A549 (cell line): Measurements from ENCODE around the gene CDHR5. TPM values are rescaled to one million over a fixed set of nuclear protein-coding genes. Genes with fewer than 3 reads are reported as not detected.

ENCODE experiments used
- ATAC-seq, 2 experiments: fragments of 200-7000 bp in 1 of 2; fragments of >200 bp in 1 of 2; cut with Nextera tagmentation in 1 of 2; cut with Tn5 transposase in 1 of 2; 3 replicates each; pipeline versions ENCODE4 v1.8.0 to v1.9.1; 2018 to 2020; ENCODE audit warnings: mild to moderate bottlenecking in 1 of 2, moderate library complexity in 1 of 2
- CTCF ChIA-PET: fragments of 300-600 bp; sonication (Branson Sonifier 250); formaldehyde crosslinking; extraction: SDS; loops from one replicate; lab custom pipeline; 2021; ENCODE audit warnings: antibody characterized with exemption, inconsistent platforms; lab: Yijun Ruan, JAX
- POLR2A ChIA-PET: fragments of 350-600 bp; formaldehyde crosslinking; extraction: SDS; loops from one replicate; lab custom pipeline; 2021; ENCODE audit warnings: antibody characterized with exemption, inconsistent platforms; lab: Yijun Ruan, JAX
- DNase-seq, 2 experiments: peaks; one replicate each; pipeline versions ENCODE4 v3.0.0 to v3.0.0-alpha.2; 2011 to 2016; ENCODE audit warnings: low read depth in 1 of 2, low spot score in 1 of 2
- FAIRE-seq: peaks from 2 replicates; lab custom pipeline; 2011; peaks lifted over from hg19 to GRCh38; lab: Jason Lieb, UNC
- H3K27ac ChIP-seq, 2 experiments: fragments of >200 bp; sonication (Bioruptor Twin); formaldehyde crosslinking; 3 replicates each; pipeline ENCODE4 v1.5.1; 2016 to 2017
- H3K4me1 ChIP-seq: fragments of >200 bp; sonication (Bioruptor Twin); formaldehyde crosslinking; 3 replicates; pipeline ENCODE4 v1.6.1; 2016
- H3K4me2 ChIP-seq: fragments of >200 bp; sonication (Bioruptor Twin); formaldehyde crosslinking; 3 replicates; pipeline ENCODE4 v1.6.1; 2016
- H3K4me3 ChIP-seq: fragments of >200 bp; sonication (Bioruptor Twin); formaldehyde crosslinking; 3 replicates; pipeline ENCODE4 v1.5.1; 2016
- H3K9me3 ChIP-seq: fragments of >200 bp; sonication (Bioruptor Twin); formaldehyde crosslinking; 3 replicates; pipeline ENCODE4 v1.6.1; 2016
- HOXB13 ChIP-seq: fragments of 250-450 bp; sonication (Bioruptor Pico); IDR thresholded peaks from 2 replicates; pipeline ENCODE4 v1.5.0; 2020; ENCODE audit warnings: low read depth, mild to moderate bottlenecking, moderate library complexity
- MYC ChIP-seq: IDR thresholded peaks from 2 replicates; pipeline ENCODE4 v1.6.1; 2012; ENCODE audit warnings: mild to moderate bottlenecking, inconsistent platforms, low read length, improper control_type of control experiment, borderline replicate concordance
- NPAS2 ChIP-seq: fragments of 250-450 bp; sonication (Bioruptor Pico); IDR thresholded peaks from 2 replicates; pipeline ENCODE4 v1.8.0; 2022; ENCODE audit warnings: mild to moderate bottlenecking, moderate library complexity, borderline replicate concordance
- POLR2A ChIP-seq: IDR thresholded peaks from 2 replicates; pipeline ENCODE4 v1.6.1; 2012; ENCODE audit warnings: mild to moderate bottlenecking, low read length
- RAD21 ChIP-seq, 2 experiments: fragments of >200 bp in 1 of 2; sonication (Bioruptor Twin) in 1 of 2; formaldehyde crosslinking in 1 of 2; IDR thresholded peaks in 1 of 2; conservative IDR thresholded peaks in 1 of 2; 2 replicates in 1 of 2; 3 replicates in 1 of 2; pipeline ENCODE4 v1.6.1; 2012 to 2018; ENCODE audit warnings: inconsistent platforms in 1 of 2
- RCOR1 ChIP-seq: fragments of 150-350 bp; IDR thresholded peaks from 2 replicates; pipeline ENCODE4 v1.6.1; 2014; ENCODE audit warnings: antibody characterized with exemption, low read length, low read depth
- REST ChIP-seq: fragments of 200-600 bp; sonication (generic); IDR thresholded peaks from 2 replicates; pipeline ENCODE4 v1.6.1; 2016; ENCODE audit warnings: antibody characterized with exemption, mild to moderate bottlenecking, moderate library complexity
- TFCP2L1 ChIP-seq: fragments of 250-450 bp; sonication (Bioruptor Pico); IDR thresholded peaks from 2 replicates; pipeline ENCODE4 v1.5.0; 2021; ENCODE audit warnings: mild to moderate bottlenecking
- WGBS: methylation state at CpG from one replicate; pipeline ENCODE4 v1.1.6; 2017; ENCODE audit errors: missing lambda C conversion rate; 5-methylcytosine and 5-hydroxymethylcytosine counted together
- polyA plus RNA-seq, 4 experiments: library from polyadenylated mRNA; depleted of rRNA in 3 of 4; stranded (reverse); fragments of >200 nt; fragmentation: RNase III in 1 of 4; extraction: RNeasy Plus Mini Kit Qiagen cat#74134 plus additional on column Dnase treatment in 1 of 4; gene quantifications; 2 replicates in 3 of 4; 3 replicates in 1 of 4; pipeline ENCODE4 v1.2.3, GENCODE V29; 2011 to 2017
- small RNA-seq, 6 experiments: library from RNA; depleted of rRNA; stranded (forward); fragments of <200 nt; gene quantifications; one replicate each; pipeline ENCODE3, GENCODE V24; 2012

CDHR5 gene
- polyA plus RNA-seq, 2 of the 4 experiments (the other 2 are of a cell fraction), result 0.08 to 0.12 TPM

- Histone ChIP-seq H3K27ac (peak overlapping the region; percentile 95 to 97), H3K9me3 (no peaks in the 10 kb centered on the region), H3K4me1 (peaks cover 14% of the 10 kb centered on the region), H3K4me2 (peak overlapping the region; percentile 98), H3K4me3 (peak overlapping the region; percentile 91)
- ATAC-seq, result peak; percentile 14 to 20; a peak in 5 of 6 replicates
- CTCF ChIA-PET, result interaction anchor here (0.6 to 8.3 kb wide), 3 partner anchors 12 to 191 kb away, joined by 3 to 66 read pairs (median 6); no protein-coding TSS in a partner anchor
- 86% methylated on average over 11 of the region's 41 CpGs for WGBS
- no peak for DNase-seq
- no peak for TF ChIP-seq NPAS2
- TF ChIP-seq REST, result no peak
- no peak for TF ChIP-seq RAD21 (conservative IDR thresholded peaks at IDR 0.05 in 1 of 2, IDR thresholded peaks at IDR 0.05 in 1 of 2)
- TF ChIP-seq TFCP2L1 (CRISPR knock-in tag), result no peak
- POLR2A ChIA-PET, result interaction anchor here (1.6 to 2.0 kb wide), 2 partner anchors 8 to 13 kb away, joined by 4 to 7 read pairs; partner anchors contain the start of gene PHRF1
- FAIRE-seq, result no peak
Observed at GRCh38 chr11:567629-568292, 57.0 kb downstream of the CDHR5 start.

- CTCF ChIA-PET, result interaction anchor here (0.6 to 8.3 kb wide), 4 partner anchors 12 to 191 kb away, joined by 3 to 66 read pairs (median 5); no protein-coding TSS in a partner anchor
- Histone ChIP-seq H3K9me3 (no peaks in the 10 kb centered on the region), H3K4me2 (peak overlapping the region; percentile 98), H3K27ac (peak overlapping the region in 1 of 2 experiments; percentile 97; a peak in 2 of 6 replicates), H3K4me3 (no peak overlapping the region; the same call in 2 of the 3 replicates), H3K4me1 (peaks cover 20% of the 10 kb centered on the region)
- TF ChIP-seq MYC, result no peak
- TF ChIP-seq RCOR1, result no peak
- no peak for TF ChIP-seq HOXB13 (CRISPR knock-in tag)
- no peak for TF ChIP-seq POLR2A
- FAIRE-seq, result no peak
- POLR2A ChIA-PET, result interaction anchor here (1.6 to 2.0 kb wide), 2 partner anchors 9 to 12 kb away, joined by 4 to 7 read pairs; partner anchors contain the start of gene PHRF1
- no peak for DNase-seq
- WGBS, result 86% methylated on average over 17 of the region's 18 CpGs
- no peak for ATAC-seq
Observed at GRCh38 chr11:567011-567628, 57.6 kb downstream of the CDHR5 start.

Small RNAs within 50 kb of the gene (small RNA-seq; reads per million reads assigned to genes)
- gene MIR210, result 5.8 to 376 (median 242) reads per million in 6 experiments

Other genes with a start within 250 kb of the CDHR5 start
- gene PKP3, start 230.7 kb downstream of the CDHR5 start, polyA plus RNA-seq (2011; rRNA removed), result 12.1 and 13.9 TPM in 2 replicates
- gene PKP3, start 230.7 kb downstream of the CDHR5 start, polyA plus RNA-seq (2017; fragmentation: RNase III; extraction: RNeasy Plus Mini Kit Qiagen cat#74134 plus additional on column Dnase treatment), result 22.3 to 25.9 TPM (median 23.4 TPM) in 3 replicates
- gene SIGIRR, start 210.0 kb downstream of the CDHR5 start, polyA plus RNA-seq (2011; rRNA removed), result 27.7 and 27.8 TPM in 2 replicates
- 56.6 to 66.4 TPM (median 58.6 TPM) in 3 replicates for gene SIGIRR, start 210.0 kb downstream of the CDHR5 start, polyA plus RNA-seq (2017; fragmentation: RNase III; extraction: RNeasy Plus Mini Kit Qiagen cat#74134 plus additional on column Dnase treatment)
- 0.66 and 0.70 TPM in 2 replicates for gene ANO9, start 182.9 kb downstream of the CDHR5 start, polyA plus RNA-seq (2011; rRNA removed)
- 0.50 to 0.55 TPM (median 0.51 TPM) in 3 replicates for gene ANO9, start 182.9 kb downstream of the CDHR5 start, polyA plus RNA-seq (2017; fragmentation: RNase III; extraction: RNeasy Plus Mini Kit Qiagen cat#74134 plus additional on column Dnase treatment)
- 23.4 and 28.9 TPM in 2 replicates for gene PTDSS2, start 174.7 kb downstream of the CDHR5 start, polyA plus RNA-seq (2011; rRNA removed)
- gene PTDSS2, start 174.7 kb downstream of the CDHR5 start, polyA plus RNA-seq (2017; fragmentation: RNase III; extraction: RNeasy Plus Mini Kit Qiagen cat#74134 plus additional on column Dnase treatment), result 34.3 to 39.4 TPM (median 38.9 TPM) in 3 replicates
- 85.8 and 108 TPM in 2 replicates for gene RNH1, start 117.7 kb downstream of the CDHR5 start, polyA plus RNA-seq (2011; rRNA removed)
- gene RNH1, start 117.7 kb downstream of the CDHR5 start, polyA plus RNA-seq (2017; fragmentation: RNase III; extraction: RNeasy Plus Mini Kit Qiagen cat#74134 plus additional on column Dnase treatment), result 131 to 135 TPM (median 135 TPM) in 3 replicates
- gene HRAS, start 89.4 kb downstream of the CDHR5 start, polyA plus RNA-seq (2011; rRNA removed), result 56.3 and 63.3 TPM in 2 replicates
- 86.9 to 96.3 TPM (median 88.2 TPM) in 3 replicates for gene HRAS, start 89.4 kb downstream of the CDHR5 start, polyA plus RNA-seq (2017; fragmentation: RNase III; extraction: RNeasy Plus Mini Kit Qiagen cat#74134 plus additional on column Dnase treatment)
- 0.30 and 0.32 TPM in 2 replicates for gene LRRC56, start 87.4 kb downstream of the CDHR5 start, polyA plus RNA-seq (2011; rRNA removed)
- gene LRRC56, start 87.4 kb downstream of the CDHR5 start, polyA plus RNA-seq (2017; fragmentation: RNase III; extraction: RNeasy Plus Mini Kit Qiagen cat#74134 plus additional on column Dnase treatment), result 0.47 to 1.1 TPM (median 1.0 TPM) in 3 replicates
- 1.7 and 2.2 TPM in 2 replicates for gene LMNTD2, start 64.2 kb downstream of the CDHR5 start, polyA plus RNA-seq (2011; rRNA removed)
- 2.6 to 4.2 TPM (median 3.5 TPM) in 3 replicates for gene LMNTD2, start 64.2 kb downstream of the CDHR5 start, polyA plus RNA-seq (2017; fragmentation: RNase III; extraction: RNeasy Plus Mini Kit Qiagen cat#74134 plus additional on column Dnase treatment)
- gene RASSF7, start 64.0 kb downstream of the CDHR5 start, polyA plus RNA-seq (2011; rRNA removed), result 18.4 and 19.0 TPM in 2 replicates
- gene RASSF7, start 64.0 kb downstream of the CDHR5 start, polyA plus RNA-seq (2017; fragmentation: RNase III; extraction: RNeasy Plus Mini Kit Qiagen cat#74134 plus additional on column Dnase treatment), result 27.7 to 30.7 TPM (median 30.5 TPM) in 3 replicates
- gene PHRF1, start 48.5 kb downstream of the CDHR5 start, polyA plus RNA-seq (2011; rRNA removed), result 8.6 and 10.8 TPM in 2 replicates
- gene PHRF1, start 48.5 kb downstream of the CDHR5 start, polyA plus RNA-seq (2017; fragmentation: RNase III; extraction: RNeasy Plus Mini Kit Qiagen cat#74134 plus additional on column Dnase treatment), result 23.0 to 25.3 TPM (median 23.7 TPM) in 3 replicates
- gene IRF7, start 9.0 kb downstream of the CDHR5 start, polyA plus RNA-seq (2011; rRNA removed), result 2.0 TPM in 2 replicates
- gene IRF7, start 9.0 kb downstream of the CDHR5 start, polyA plus RNA-seq (2017; fragmentation: RNase III; extraction: RNeasy Plus Mini Kit Qiagen cat#74134 plus additional on column Dnase treatment), result 3.1 to 3.8 TPM (median 3.4 TPM) in 3 replicates
- gene SCT, start 2.2 kb upstream of the CDHR5 start, polyA plus RNA-seq (2011; rRNA removed), result not detected in 2 replicates
- not detected in 3 replicates for gene SCT, start 2.2 kb upstream of the CDHR5 start, polyA plus RNA-seq (2017; fragmentation: RNase III; extraction: RNeasy Plus Mini Kit Qiagen cat#74134 plus additional on column Dnase treatment)
- not detected in 2 replicates for gene DRD4, start 12.3 kb upstream of the CDHR5 start, polyA plus RNA-seq (2011; rRNA removed)
- 0.07 to 0.17 TPM in 2 of 3 replicates, not detected in the other for gene DRD4, start 12.3 kb upstream of the CDHR5 start, polyA plus RNA-seq (2017; fragmentation: RNase III; extraction: RNeasy Plus Mini Kit Qiagen cat#74134 plus additional on column Dnase treatment)
- gene DEAF1, start 70.3 kb upstream of the CDHR5 start, polyA plus RNA-seq (2011; rRNA removed), result 16.0 and 17.3 TPM in 2 replicates
- gene DEAF1, start 70.3 kb upstream of the CDHR5 start, polyA plus RNA-seq (2017; fragmentation: RNase III; extraction: RNeasy Plus Mini Kit Qiagen cat#74134 plus additional on column Dnase treatment), result 23.5 to 25.8 TPM (median 24.0 TPM) in 3 replicates
- 15.1 and 15.2 TPM in 2 replicates for gene TMEM80, start 70.9 kb upstream of the CDHR5 start, polyA plus RNA-seq (2011; rRNA removed)
- 10.2 to 11.2 TPM (median 10.8 TPM) in 3 replicates for gene TMEM80, start 70.9 kb upstream of the CDHR5 start, polyA plus RNA-seq (2017; fragmentation: RNase III; extraction: RNeasy Plus Mini Kit Qiagen cat#74134 plus additional on column Dnase treatment)
- 60.7 and 69.9 TPM in 2 replicates for gene EPS8L2, start 81.3 kb upstream of the CDHR5 start, polyA plus RNA-seq (2011; rRNA removed)
- 144 to 163 TPM (median 154 TPM) in 3 replicates for gene EPS8L2, start 81.3 kb upstream of the CDHR5 start, polyA plus RNA-seq (2017; fragmentation: RNase III; extraction: RNeasy Plus Mini Kit Qiagen cat#74134 plus additional on column Dnase treatment)
- gene TALDO1, start 122.5 kb upstream of the CDHR5 start, polyA plus RNA-seq (2011; rRNA removed), result 287 and 296 TPM in 2 replicates
- gene TALDO1, start 122.5 kb upstream of the CDHR5 start, polyA plus RNA-seq (2017; fragmentation: RNase III; extraction: RNeasy Plus Mini Kit Qiagen cat#74134 plus additional on column Dnase treatment), result 386 to 392 TPM (median 391 TPM) in 3 replicates
- 14.5 and 16.8 TPM in 2 replicates for gene GATD1, start 152.5 kb upstream of the CDHR5 start, polyA plus RNA-seq (2011; rRNA removed)
- 41.9 to 43.5 TPM (median 43.1 TPM) in 3 replicates for gene GATD1, start 152.5 kb upstream of the CDHR5 start, polyA plus RNA-seq (2017; fragmentation: RNase III; extraction: RNeasy Plus Mini Kit Qiagen cat#74134 plus additional on column Dnase treatment)
- gene CEND1, start 165.1 kb upstream of the CDHR5 start, polyA plus RNA-seq (2011; rRNA removed), result not detected in 2 replicates
- 1.0 to 1.3 TPM (median 1.0 TPM) in 3 replicates for gene CEND1, start 165.1 kb upstream of the CDHR5 start, polyA plus RNA-seq (2017; fragmentation: RNase III; extraction: RNeasy Plus Mini Kit Qiagen cat#74134 plus additional on column Dnase treatment)
- 11.6 and 13.5 TPM in 2 replicates for gene SLC25A22, start 173.3 kb upstream of the CDHR5 start, polyA plus RNA-seq (2011; rRNA removed)
- gene SLC25A22, start 173.3 kb upstream of the CDHR5 start, polyA plus RNA-seq (2017; fragmentation: RNase III; extraction: RNeasy Plus Mini Kit Qiagen cat#74134 plus additional on column Dnase treatment), result 18.7 to 21.8 TPM (median 19.5 TPM) in 3 replicates
- gene PIDD1, start 180.3 kb upstream of the CDHR5 start, polyA plus RNA-seq (2011; rRNA removed), result 6.3 and 6.5 TPM in 2 replicates
- gene PIDD1, start 180.3 kb upstream of the CDHR5 start, polyA plus RNA-seq (2017; fragmentation: RNase III; extraction: RNeasy Plus Mini Kit Qiagen cat#74134 plus additional on column Dnase treatment), result 15.7 to 19.0 TPM (median 18.9 TPM) in 3 replicates
- 1,346 and 1,493 TPM in 2 replicates for gene RPLP2, start 185.0 kb upstream of the CDHR5 start, polyA plus RNA-seq (2011; rRNA removed)
- 2,443 to 2,621 TPM (median 2,508 TPM) in 3 replicates for gene RPLP2, start 185.0 kb upstream of the CDHR5 start, polyA plus RNA-seq (2017; fragmentation: RNase III; extraction: RNeasy Plus Mini Kit Qiagen cat#74134 plus additional on column Dnase treatment)
- 13.2 and 16.1 TPM in 2 replicates for gene PNPLA2, start 194.0 kb upstream of the CDHR5 start, polyA plus RNA-seq (2011; rRNA removed)
- gene PNPLA2, start 194.0 kb upstream of the CDHR5 start, polyA plus RNA-seq (2017; fragmentation: RNase III; extraction: RNeasy Plus Mini Kit Qiagen cat#74134 plus additional on column Dnase treatment), result 25.1 to 29.2 TPM (median 25.4 TPM) in 3 replicates
- 1.2 and 1.8 TPM in 2 replicates for gene CRACR2B, start 203.0 kb upstream of the CDHR5 start, polyA plus RNA-seq (2011; rRNA removed)
- 3.0 to 3.3 TPM (median 3.1 TPM) in 3 replicates for gene CRACR2B, start 203.0 kb upstream of the CDHR5 start, polyA plus RNA-seq (2017; fragmentation: RNase III; extraction: RNeasy Plus Mini Kit Qiagen cat#74134 plus additional on column Dnase treatment)
- gene CD151, start 208.0 kb upstream of the CDHR5 start, polyA plus RNA-seq (2011; rRNA removed), result 409 and 523 TPM in 2 replicates
- 649 to 701 TPM (median 695 TPM) in 3 replicates for gene CD151, start 208.0 kb upstream of the CDHR5 start, polyA plus RNA-seq (2017; fragmentation: RNase III; extraction: RNeasy Plus Mini Kit Qiagen cat#74134 plus additional on column Dnase treatment)
- 140 and 197 TPM in 2 replicates for gene POLR2L, start 217.6 kb upstream of the CDHR5 start, polyA plus RNA-seq (2011; rRNA removed)
- gene POLR2L, start 217.6 kb upstream of the CDHR5 start, polyA plus RNA-seq (2017; fragmentation: RNase III; extraction: RNeasy Plus Mini Kit Qiagen cat#74134 plus additional on column Dnase treatment), result 773 to 868 TPM (median 807 TPM) in 3 replicates
- gene TSPAN4, start 217.9 kb upstream of the CDHR5 start, polyA plus RNA-seq (2011; rRNA removed), result 83.5 and 87.8 TPM in 2 replicates
- 145 to 150 TPM (median 146 TPM) in 3 replicates for gene TSPAN4, start 217.9 kb upstream of the CDHR5 start, polyA plus RNA-seq (2017; fragmentation: RNase III; extraction: RNeasy Plus Mini Kit Qiagen cat#74134 plus additional on column Dnase treatment)